IPS DF 6.9 (cell line): ENCODE results near the gene GNB1.

Experiments used
- DNase-seq: peaks from one replicate; pipeline ENCODE4 v3.0.0-alpha.2; 2013; ENCODE audit warnings: low read depth, low spot score
- H3K27ac ChIP-seq: one replicate; pipeline ENCODE4 v1.5.1; 2013; ENCODE audit warnings: low read length, control low read depth
- H3K27me3 ChIP-seq: 2 replicates; pipeline ENCODE4 v1.6.1; 2013; ENCODE audit warnings: mild to moderate bottlenecking, low read length; ENCODE audit not compliant: control insufficient read depth, insufficient read depth
- H3K36me3 ChIP-seq: 2 replicates; pipeline ENCODE4 v1.6.1; 2013; ENCODE audit warnings: low read length; ENCODE audit not compliant: control insufficient read depth, insufficient read depth
- H3K4me1 ChIP-seq: 2 replicates; pipeline ENCODE4 v1.6.1; 2013; ENCODE audit warnings: low read length; ENCODE audit not compliant: control insufficient read depth, insufficient read depth
- H3K4me3 ChIP-seq: 2 replicates; pipeline ENCODE4 v1.5.1; 2013; ENCODE audit warnings: mild to moderate bottlenecking, low read length
- H3K9me3 ChIP-seq: 2 replicates; pipeline ENCODE4 v1.6.1; 2013; ENCODE audit warnings: low read length, inconsistent platforms; ENCODE audit not compliant: control insufficient read depth, insufficient read depth
- WGBS: extraction: QIAGEN DNeasy Blood & Tissue Kit; methylation state at CpG from one replicate; pipeline ENCODE4 v1.1.7; 2013; ENCODE audit warnings: mixed read lengths, missing lambda C conversion rate; ENCODE audit not compliant: insufficient read length, insufficient coverage; 5-methylcytosine and 5-hydroxymethylcytosine counted together

The GNB1 gene

GRCh38 chr1:1916851-1917251, 26.0 kb upstream of the GNB1 start:
- DNase-seq, result no peak
- H3K27me3 ChIP-seq, result no peaks in the 10 kb centered on the region
- no CpG with 5 or more reads among the region's 19 CpGs for WGBS
- no peaks in the 10 kb centered on the region for H3K9me3 ChIP-seq
- peaks cover 5% of the 10 kb centered on the region for H3K4me1 ChIP-seq
- no peaks in the 10 kb centered on the region; the same call in 1 of the 2 replicates for H3K36me3 ChIP-seq
- H3K4me3 ChIP-seq, result no peak overlapping the region
- H3K27ac ChIP-seq, result no peak overlapping the region

GRCh38 chr1:1915911-1916840, 25.3 kb upstream of the GNB1 start:
- no peaks in the 10 kb centered on the region; the same call in 1 of the 2 replicates for H3K36me3 ChIP-seq
- DNase-seq, result no peak
- H3K27me3 ChIP-seq, result no peaks in the 10 kb centered on the region
- H3K9me3 ChIP-seq, result no peaks in the 10 kb centered on the region
- no CpG with 5 or more reads among the region's 23 CpGs for WGBS
- no peak overlapping the region for H3K4me3 ChIP-seq
- no peak overlapping the region for H3K27ac ChIP-seq
- H3K4me1 ChIP-seq, result peaks cover 5% of the 10 kb centered on the region

- H3K4me3 ChIP-seq, result no peak within 1 kb of the TSS
- no peaks in the 10 kb centered on the region; the same call in 1 of the 2 replicates for H3K36me3 ChIP-seq
- no CpG with 5 or more reads among the region's 15 CpGs for WGBS
- no peaks in the 10 kb centered on the region for H3K9me3 ChIP-seq
- H3K27me3 ChIP-seq, result no peaks in the 10 kb centered on the region
- DNase-seq, result no peak
- H3K4me1 ChIP-seq, result peaks cover 7% of the 10 kb centered on the region
- no peak within 1 kb of the TSS for H3K27ac ChIP-seq
Observed at GRCh38 chr1:1914971-1915692, 24.2 kb upstream of the GNB1 start, which contains the start of gene CALML6. CALML6 (plus strand) TSS chr1:1915260; CDS start chr1:1915281, 21 bp downstream.

DNA sequence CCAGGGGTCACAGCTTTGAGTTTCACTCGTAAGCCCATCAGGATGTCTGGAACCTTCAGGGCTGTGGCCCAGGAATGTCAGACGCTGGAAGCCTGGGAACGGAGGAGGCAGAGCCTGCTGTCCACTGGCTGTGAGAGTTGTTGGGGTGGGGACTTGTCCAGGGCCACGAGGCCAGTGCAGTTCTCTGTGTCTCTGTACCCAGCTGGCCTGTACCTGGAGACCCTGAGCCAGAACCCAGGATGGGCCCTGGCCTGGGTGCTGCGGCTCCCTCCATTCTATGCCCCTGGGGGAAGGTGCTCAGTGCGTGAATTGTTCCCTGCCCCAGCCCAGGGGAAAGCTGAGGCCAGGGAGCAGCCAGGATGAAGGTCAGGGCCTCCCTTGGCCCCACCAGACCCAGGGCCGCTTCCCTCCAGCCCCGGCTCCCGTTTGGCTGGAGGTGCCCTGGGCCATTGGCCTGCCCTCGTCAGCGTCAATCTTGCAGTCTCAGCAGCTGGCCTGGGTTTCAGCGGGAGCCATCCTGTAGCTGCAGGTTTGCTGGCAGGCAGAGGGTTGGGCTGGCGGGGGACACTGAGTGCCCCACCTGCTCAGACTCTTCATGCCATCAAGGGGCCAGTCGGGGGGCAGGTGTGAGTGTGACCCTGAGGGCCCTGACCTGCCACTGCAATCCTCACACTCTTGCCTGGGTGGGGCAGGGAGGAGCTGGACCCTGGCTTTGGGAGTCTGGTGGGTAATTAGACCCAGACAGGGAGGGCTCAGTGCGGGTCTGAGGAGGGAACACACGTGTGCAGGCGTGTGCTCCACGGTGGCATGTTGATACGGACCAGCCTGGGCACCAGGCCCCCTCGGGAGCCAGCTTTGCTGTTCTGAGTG, 23.4 kb upstream of the GNB1 start:
- WGBS, result no CpG with 5 or more reads among the region's 20 CpGs
- H3K4me3 ChIP-seq, result no peak overlapping the region
- no peak for DNase-seq
- H3K36me3 ChIP-seq, result no peaks in the 10 kb centered on the region; the same call in 1 of the 2 replicates
- no peak overlapping the region for H3K27ac ChIP-seq
- H3K9me3 ChIP-seq, result no peaks in the 10 kb centered on the region
- no peaks in the 10 kb centered on the region for H3K27me3 ChIP-seq
- H3K4me1 ChIP-seq, result peaks cover 7% of the 10 kb centered on the region

DNA sequence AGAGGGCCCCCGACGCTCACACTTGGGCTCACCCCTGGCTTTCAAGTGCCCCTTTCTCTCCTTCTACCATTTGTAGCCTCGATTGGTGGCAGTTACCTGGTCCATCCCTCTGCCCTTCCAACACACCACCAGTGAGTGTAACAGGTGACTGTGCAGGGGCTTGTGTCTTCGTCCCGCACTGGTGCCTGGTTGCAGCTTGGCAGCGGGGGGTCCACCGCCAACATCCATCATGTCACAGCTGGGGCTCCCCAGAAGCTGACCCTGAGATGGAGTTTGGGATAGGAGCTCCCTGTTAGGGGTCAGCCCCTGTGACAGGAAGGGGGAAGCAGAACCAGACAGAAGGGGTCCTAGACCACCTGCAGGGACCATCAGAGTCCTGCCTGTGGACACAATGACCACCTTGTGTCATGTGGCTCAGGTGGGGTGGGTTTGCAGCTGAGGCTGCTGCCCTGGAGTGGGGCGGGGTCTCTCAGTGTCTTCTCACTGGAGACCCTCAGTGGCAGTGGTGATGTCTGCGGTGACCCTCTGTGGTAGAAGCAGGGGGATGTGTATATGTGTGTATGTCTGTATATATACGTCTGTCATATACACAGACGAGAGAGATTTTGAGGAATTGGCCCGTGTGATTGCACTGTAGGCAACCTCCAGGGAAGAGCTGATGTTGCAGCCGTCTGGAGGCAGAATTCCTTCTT, 20.6 kb upstream of the GNB1 start:
- no peak overlapping the region for H3K27ac ChIP-seq
- no CpG with 5 or more reads among the region's 13 CpGs for WGBS

DNA sequence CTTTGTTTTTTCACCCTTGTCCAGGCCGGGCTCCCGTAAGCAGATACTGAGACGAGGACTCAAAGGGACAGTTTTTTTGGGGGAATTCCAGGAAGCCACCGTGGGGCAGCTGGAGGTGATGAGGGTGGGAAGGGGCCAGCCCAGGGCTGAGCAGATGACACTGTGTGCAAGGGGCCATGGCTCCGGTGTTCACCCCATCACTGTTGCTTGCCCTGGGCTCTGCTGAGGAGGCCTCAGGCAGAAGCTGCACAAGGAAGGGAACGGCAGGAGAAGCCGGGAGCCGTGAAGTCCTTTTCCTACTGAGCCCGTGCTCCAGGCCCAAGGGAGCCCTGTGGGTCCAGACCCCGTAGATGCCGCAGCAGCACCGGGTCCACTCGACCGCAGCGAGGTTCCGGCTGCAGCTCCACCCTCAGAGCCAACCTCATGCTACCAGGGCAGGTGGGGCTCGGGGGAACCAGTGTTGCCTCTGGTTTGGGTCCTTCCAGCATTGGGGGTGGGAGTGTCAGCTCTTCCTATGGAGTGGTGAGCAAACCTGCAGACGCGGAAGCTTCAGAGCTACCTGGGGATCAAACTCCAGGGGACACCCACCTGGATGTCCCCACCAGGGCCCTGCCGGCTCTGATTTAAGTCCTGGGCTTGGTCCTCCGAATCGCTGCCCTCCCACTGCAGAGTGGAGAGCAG, 19.9 kb upstream of the GNB1 start:
- DNase-seq, result no peak
- Histone ChIP-seq H3K4me1 (peaks cover 3% of the 10 kb centered on the region), H3K9me3 (no peaks in the 10 kb centered on the region), H3K27ac (no peak overlapping the region), H3K27me3 (no peaks in the 10 kb centered on the region), H3K36me3 (no peaks in the 10 kb centered on the region), H3K4me3 (no peak overlapping the region)
- no CpG with 5 or more reads among the region's 22 CpGs for WGBS

More for the DNA sequence above, 20.6 kb upstream of the GNB1 start:
- DNase-seq, result no peak
- Histone ChIP-seq H3K27me3 (no peaks in the 10 kb centered on the region), H3K36me3 (no peaks in the 10 kb centered on the region), H3K4me1 (peaks cover 3% of the 10 kb centered on the region), H3K4me3 (no peak overlapping the region), H3K9me3 (no peaks in the 10 kb centered on the region)

GRCh38 chr1:1910033-1910465, 19.2 kb upstream of the GNB1 start:
- H3K4me1 ChIP-seq, result peaks cover 3% of the 10 kb centered on the region
- no peaks in the 10 kb centered on the region for H3K27me3 ChIP-seq
- no peak overlapping the region for H3K4me3 ChIP-seq
- no peak for DNase-seq
- H3K27ac ChIP-seq, result no peak overlapping the region
- H3K36me3 ChIP-seq, result no peaks in the 10 kb centered on the region
- H3K9me3 ChIP-seq, result no peaks in the 10 kb centered on the region
- no CpG with 5 or more reads among the region's 6 CpGs for WGBS

DNA sequence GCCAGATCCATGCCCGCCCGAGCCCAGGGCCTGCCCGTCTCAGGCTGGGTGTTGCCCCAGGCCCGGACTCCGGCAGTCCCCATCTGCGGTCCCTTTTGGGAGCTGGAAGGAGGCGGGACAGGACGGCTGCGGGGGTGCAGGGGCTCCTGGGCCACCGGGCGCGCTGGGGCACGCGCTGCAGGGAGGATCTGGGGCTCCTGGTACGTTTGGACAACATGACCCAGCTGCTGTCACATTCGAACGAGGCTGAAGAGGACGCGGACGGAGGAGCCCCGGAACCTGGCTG, 17.6 kb upstream of the GNB1 start:
- H3K4me1 ChIP-seq, result peaks cover 3% of the 10 kb centered on the region
- H3K36me3 ChIP-seq, result no peaks in the 10 kb centered on the region
- no peaks in the 10 kb centered on the region for H3K27me3 ChIP-seq
- no CpG with 5 or more reads among the region's 21 CpGs for WGBS
- H3K4me3 ChIP-seq, result peak overlapping the region; percentile 80; the same call in 1 of the 2 replicates
- DNase-seq, result no peak
- no peak overlapping the region for H3K27ac ChIP-seq
- no peaks in the 10 kb centered on the region for H3K9me3 ChIP-seq

DNA sequence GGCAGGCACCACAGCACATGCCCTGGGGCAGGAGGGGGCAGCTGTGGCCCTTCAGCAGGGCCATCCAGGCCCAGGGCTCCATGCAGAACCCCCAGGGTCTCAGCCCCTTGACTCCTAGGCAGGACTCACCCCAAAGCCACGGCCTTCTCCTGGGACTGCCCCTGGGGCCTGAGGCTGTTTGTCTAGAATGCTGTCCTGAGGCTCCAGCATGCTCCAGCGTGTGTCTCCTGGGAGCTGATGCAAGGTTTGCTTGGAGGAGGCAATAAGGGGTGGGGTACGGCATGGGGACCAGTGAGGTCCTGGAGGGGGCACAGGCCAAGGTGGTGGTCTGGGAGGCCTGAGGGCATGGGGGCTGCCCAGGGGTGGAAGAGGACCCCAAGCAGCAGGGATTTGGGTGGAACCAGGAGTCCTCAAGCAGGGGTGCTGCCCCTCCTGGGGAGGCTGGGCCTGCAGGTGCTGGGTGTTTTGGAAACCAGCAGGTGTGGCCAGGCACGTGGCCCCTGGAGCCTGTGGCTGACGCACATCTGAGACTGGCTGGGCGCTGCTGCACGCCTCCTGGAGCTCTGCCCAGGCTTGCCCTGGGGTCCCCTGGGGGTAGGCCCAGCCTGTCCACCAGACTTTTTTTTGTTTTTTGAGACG, 16.3 kb upstream of the GNB1 start:
- Histone ChIP-seq H3K4me3 (no peak overlapping the region), H3K9me3 (no peaks in the 10 kb centered on the region), H3K36me3 (no peaks in the 10 kb centered on the region), H3K27me3 (no peaks in the 10 kb centered on the region), H3K4me1 (peaks cover 3% of the 10 kb centered on the region), H3K27ac (no peak overlapping the region)
- WGBS, result no CpG with 5 or more reads among the region's 8 CpGs
- DNase-seq, result no peak
